Sigmoid colon (tissue), 7 donors: Measurements from ENCODE around the gene LTBP3. TPM values are rescaled to one million over a fixed set of nuclear protein-coding genes. Genes with fewer than 3 reads are reported as not detected.
"Not testable (repeated sequence)": the region's sequence is repeated elsewhere in the genome, so short reads cannot be mapped to it uniquely, and the experiment has no call there.

Experiments
- DNase-seq: peaks from one replicate; pipeline ENCODE4 v3.0.0-alpha.2; 2019
- H3K27ac ChIP-seq, 4 donors: fragments of 200-600 bp; sonication (generic); one replicate each; pipeline ENCODE4 v1.5.1; 2016 to 2019; ENCODE audit warnings: mild to moderate bottlenecking in 1 of 4
- H3K27me3 ChIP-seq, 3 donors: fragments of 200-600 bp; sonication (generic); one replicate each; pipeline ENCODE4 v1.5.1; 2019; ENCODE audit warnings: mild to moderate bottlenecking in 1 of 3
- H3K36me3 ChIP-seq, 4 donors: fragments of 200-600 bp; sonication (generic); one replicate each; pipeline ENCODE4 v1.5.1; 2016 to 2019
- H3K4me1 ChIP-seq, 4 donors: fragments of 200-600 bp; sonication (generic); one replicate each; pipeline ENCODE4 v1.5.1; 2017 to 2019
- H3K4me3 ChIP-seq, 4 donors: fragments of 200-600 bp; sonication (generic); one replicate each; pipeline ENCODE4 v1.5.1; 2017 to 2019; ENCODE audit warnings: mild to moderate bottlenecking in 2 of 4, moderate library complexity in 1 of 4
- H3K9me3 ChIP-seq, 4 donors: fragments of 200-600 bp in 3 of 4; sonication (generic) in 3 of 4; one replicate each; pipeline versions ENCODE4 v1.5.1 to v1.6.1; 2013 to 2019
- CTCF ChIP-seq, 4 experiments: fragments of 450-650 bp in 3 of 4; fragments of 200-600 bp in 1 of 4; IDR thresholded peaks; one replicate each; pipeline ENCODE4 v1.5.1; 2016 to 2019; ENCODE audit warnings: antibody characterized with exemption in 4 of 4, mild to moderate bottlenecking in 3 of 4, moderate library complexity in 2 of 4
- EP300 ChIP-seq, 4 donors: sonication (generic); formaldehyde crosslinking; IDR thresholded peaks; one replicate each; pipeline ENCODE4 v1.6.1; 2017; ENCODE audit warnings: antibody characterized with exemption in 4 of 4
- POLR2A ChIP-seq, 2 donors: fragments of 450-650 bp; IDR thresholded peaks; one replicate each; pipeline ENCODE4 v1.6.1; 2016; ENCODE audit warnings: antibody characterized with exemption in 2 of 2, mild to moderate bottlenecking in 2 of 2, moderate library complexity in 2 of 2
- POLR2AphosphoS5 ChIP-seq, 4 donors: sonication (generic); formaldehyde crosslinking; IDR thresholded peaks; one replicate each; pipeline ENCODE4 v1.6.1; 2017; ENCODE audit warnings: antibody characterized with exemption in 4 of 4
- WGBS, 2 donors: extraction: QIAGEN DNeasy Blood & Tissue Kit; methylation state at CpG; one replicate each; pipeline ENCODE4 v1.1.7; 2013; 5-methylcytosine and 5-hydroxymethylcytosine counted together
- intact Hi-C: fragments of 100-400 bp; cut with DNase I; formaldehyde crosslinking; loops from one replicate; pipeline ENCODE4 v1.15.1; 2023
- polyA plus RNA-seq, 3 donors: library from polyadenylated mRNA; stranded (reverse); fragments of 200-250 nt; gene quantifications; one replicate each; pipeline ENCODE4 v1.2.3, GENCODE V29; 2013
- total RNA-seq, 4 donors: library from RNA; depleted of rRNA; stranded (reverse); fragments of >200 nt; gene quantifications; one replicate each; pipeline ENCODE4 v1.1.0, GENCODE V29; 2016
- donor health status: healthy with polysubstance abuse.
- donor health status: Bipolar disorder and iron deficiency.
- donor health status: healthy.

LTBP3 gene
- total and polyA plus RNA-seq, 7 donors, result 3.9 to 268 (median 79.6) TPM

- DNase-seq, result peak; percentile 86
- Histone ChIP-seq H3K9me3 (no peaks in the 10 kb centered on the region), H3K4me3 (peak overlapping the region; percentile 21 to 100 (median 63)), H3K4me1 (peaks cover 0 to 29% (median 25%) of the 10 kb centered on the region in 4 donors), H3K27ac (peak overlapping the region; percentile 74 to 97 (median 82)), H3K36me3 (peaks cover 0 to 29% (median 6%) of the 10 kb centered on the region in 4 donors), H3K27me3 (no peaks in the 10 kb centered on the region)
- intact Hi-C loops, result loop anchor here (5.0 kb wide), 1 partner anchor 167 kb away; no protein-coding TSS in a partner anchor
- WGBS, 2 donors, result 29 to 45% methylated on average over 12 of the region's 12 CpGs
- TF ChIP-seq CTCF (IDR thresholded peaks at IDR 0.05), result no peak
- TF ChIP-seq POLR2A (IDR thresholded peaks at IDR 0.05), result no peak
- TF ChIP-seq EP300 (IDR thresholded peaks at IDR 0.05), result no peak
- TF ChIP-seq POLR2AphosphoS5 (IDR thresholded peaks at IDR 0.05), result no peak
These were observed 34.0 kb downstream of the LTBP3 start for GRCh38 chr11:65524014-65524740.

- not testable (repeated sequence) for H3K9me3 ChIP-seq, H3K27me3 ChIP-seq, H3K4me3 ChIP-seq, DNase-seq
- WGBS, 2 donors, result 74 to 90% methylated on average over 7 of the region's 7 CpGs
- intact Hi-C loops, result loop anchor here (5.0 kb wide), 1 partner anchor 166 kb away; no protein-coding TSS in a partner anchor
- peaks cover 0 to 29% (median 25%) of the 10 kb centered on the region in 4 donors for H3K4me1 ChIP-seq
- peak overlapping the region in 2 of 4 donors; percentile 87 to 97 for H3K27ac ChIP-seq
- peaks cover 0 to 26% (median 5%) of the 10 kb centered on the region in 4 donors for H3K36me3 ChIP-seq
These were observed 34.6 kb downstream of the LTBP3 start for GRCh38 chr11:65523631-65523968.

GRCh38 chr11:65522718-65523630 lies 35.2 kb downstream of the LTBP3 start:
- H3K36me3 ChIP-seq, result peaks cover 0 to 20% (median 5%) of the 10 kb centered on the region in 4 donors
- peak overlapping the region in 1 of 4 donors; percentile 87 for H3K27ac ChIP-seq
- 38 to 52% methylated on average over 18 of the region's 18 CpGs for WGBS, 2 donors
- H3K4me3 ChIP-seq, H3K9me3 ChIP-seq, DNase-seq, H3K27me3 ChIP-seq: not testable (repeated sequence)
- intact Hi-C loops, result loop anchor here (5.0 kb wide), 1 partner anchor 166 kb away; no protein-coding TSS in a partner anchor
- H3K4me1 ChIP-seq, result peaks cover 0 to 29% (median 25%) of the 10 kb centered on the region in 4 donors

GRCh38 chr11:65521777-65522521 lies 36.2 kb downstream of the LTBP3 start:
- not testable (repeated sequence) for H3K4me3 ChIP-seq, H3K9me3 ChIP-seq, H3K36me3 ChIP-seq, H3K27me3 ChIP-seq, DNase-seq
- WGBS, 2 donors, result 71 to 85% methylated on average over 20 of the region's 20 CpGs
- peak in 1 of 4 donors; percentile 39 for TF ChIP-seq POLR2AphosphoS5 (IDR thresholded peaks at IDR 0.05)
- peaks cover 0 to 28% (median 24%) of the 10 kb centered on the region in 4 donors for H3K4me1 ChIP-seq
- peak overlapping the region in 1 of 4 donors; percentile 87 for H3K27ac ChIP-seq
- intact Hi-C loops, result loop anchor here (5.0 kb wide), 1 partner anchor 165 kb away; no protein-coding TSS in a partner anchor

- not testable (repeated sequence) for H3K4me1 ChIP-seq, H3K9me3 ChIP-seq, H3K27me3 ChIP-seq, H3K27ac ChIP-seq, H3K4me3 ChIP-seq, H3K36me3 ChIP-seq
- 88 to 95% methylated on average over 8 of the region's 8 CpGs for WGBS, 2 donors
- intact Hi-C loops, result loop anchor here (10.0 kb wide), 1 partner anchor 254 kb away; the partner anchor contains the start of gene POLA2
- peak; percentile 37 for DNase-seq
These were observed 39.1 kb downstream of the LTBP3 start for GRCh38 chr11:65518941-65519549.
